K562 (cell line): ENCODE data around the gene QRICH1. TPM values are rescaled to one million over a fixed set of nuclear protein-coding genes. Genes with fewer than 3 reads are reported as not detected.

Source experiments
- CCNT2 ChIP-seq: IDR thresholded peaks from 2 replicates; pipeline ENCODE4 v1.6.1; 2011; ENCODE audit warnings: borderline replicate concordance, low read depth, mild to moderate bottlenecking, moderate library complexity, mixed read lengths, low read length; ENCODE audit not compliant: insufficient read length; ENCODE audit errors: extremely low read depth
- EWSR1 ChIP-seq: fragments of 450-650 bp; IDR thresholded peaks from 2 replicates; pipeline ENCODE4 v1.6.1; 2018; ENCODE audit warnings: borderline replicate concordance, mild to moderate bottlenecking, low read depth, moderate library complexity; ENCODE audit not compliant: partially characterized antibody
- GTF2A2 ChIP-seq: IDR thresholded peaks from 2 replicates; pipeline ENCODE4 v1.6.1; 2016; ENCODE audit warnings: mild to moderate bottlenecking, missing genetic modification characterization, missing compliant biosample characterization
- KAT2B ChIP-seq: IDR thresholded peaks from one replicate; pipeline ENCODE4 v1.6.1; 2012; ENCODE audit warnings: low read depth, mild to moderate bottlenecking, control low read depth, inconsistent platforms, low read length, moderate library complexity
- MED1 ChIP-seq: sonication (generic); formaldehyde crosslinking; IDR thresholded peaks from 2 replicates; pipeline ENCODE4 v1.8.1; 2023; ENCODE audit warnings: missing genetic modification reagents, borderline replicate concordance
- POLR2B ChIP-seq: fragments of 450-650 bp; IDR thresholded peaks from 2 replicates; pipeline ENCODE4 v1.6.1; 2018; ENCODE audit warnings: low read depth; ENCODE audit not compliant: partially characterized antibody
- PRMT5 ChIP-seq: sonication (generic); formaldehyde crosslinking; IDR thresholded peaks from 2 replicates; pipeline ENCODE4 v1.5.0; 2020; ENCODE audit warnings: missing genetic modification reagents
- RFX5 ChIP-seq: IDR thresholded peaks from 2 replicates; pipeline ENCODE4 v1.6.1; 2011; ENCODE audit warnings: low read depth, mild to moderate bottlenecking, improper control_type of control experiment, low read length
- RHOXF2B ChIP-seq: fragments of 250-450 bp; sonication (Bioruptor Pico); conservative IDR thresholded peaks from 2 replicates; pipeline ENCODE4 v1.5.1; 2021
- SMAD1 ChIP-seq: fragments of 150-350 bp; IDR thresholded peaks from 2 replicates; pipeline ENCODE4 v1.6.1; 2014; ENCODE audit warnings: low read length, low read depth; ENCODE audit not compliant: partially characterized antibody
- SUPT5H ChIP-seq: fragments of 450-650 bp; IDR thresholded peaks from 2 replicates; pipeline ENCODE4 v1.6.1; 2016
- TEAD1 ChIP-seq, 2 experiments: fragments of 450-650 bp in 1 of 2; sonication (generic) in 1 of 2; formaldehyde crosslinking; IDR thresholded peaks; 2 replicates each; pipeline versions ENCODE4 v1.4.0 to v1.8.0; 2020 to 2022; ENCODE audit warnings: mild to moderate bottlenecking in 2 of 2, missing genetic modification reagents in 1 of 2
- TGIF2 ChIP-seq: sonication (generic); formaldehyde crosslinking; IDR thresholded peaks from 2 replicates; pipeline ENCODE4 v1.8.1; 2022; ENCODE audit warnings: mild to moderate bottlenecking, missing genetic modification reagents, moderate library complexity
- ZFX ChIP-seq: sonication (generic); formaldehyde crosslinking; IDR thresholded peaks from 2 replicates; pipeline ENCODE4 v1.8.0; 2022; ENCODE audit warnings: mild to moderate bottlenecking, missing genetic modification reagents, moderate library complexity
- ZNF717 ChIP-seq: fragments of 250-450 bp; sonication (Bioruptor Pico); IDR thresholded peaks from 2 replicates; pipeline ENCODE4 v1.5.0; 2021
- ZNF778 ChIP-seq: fragments of 450-650 bp; formaldehyde crosslinking; IDR thresholded peaks from 2 replicates; pipeline ENCODE4 v1.4.0; 2020; ENCODE audit warnings: mild to moderate bottlenecking, moderate library complexity
- polyA plus RNA-seq, 8 experiments: library from polyadenylated mRNA; depleted of rRNA in 4 of 8; stranded (reverse) in 5 of 8; unstranded in 3 of 8; fragments of >200 nt; fragmentation: Nextera tagmentation in 2 of 8; fragmentation: Illumina TruSeq in 1 of 8; extraction: Ambion mirVana in 2 of 8; extraction: Trizol in 1 of 8; gene quantifications; 2 replicates each; pipeline versions ENCODE4 v1.2.1 to v1.2.3, GENCODE V29; 2011 to 2014; ENCODE audit warnings: inconsistent platforms in 1 of 8, missing spikeins in 1 of 8
- total RNA-seq, 7 experiments: library from RNA; depleted of rRNA in 6 of 7; stranded (reverse); fragments of >200 nt in 6 of 7; fragmentation: Illumina TruSeq in 2 of 7; extraction: Trizol in 2 of 7; gene quantifications; 2 replicates each; pipeline versions ENCODE4 v1.2.1 to v1.2.3, GENCODE V29; 2011 to 2021; ENCODE audit warnings: low replicate concordance in 1 of 7
- TF ChIP-seq, protein P1 (sequence below), 2 experiments: fragments of 450-650 bp in 1 of 2; IDR thresholded peaks; 2 replicates each; pipeline ENCODE4 v1.6.1; 2011 to 2017; ENCODE audit warnings: low read depth in 2 of 2, antibody characterized with exemption in 1 of 2, borderline replicate concordance in 1 of 2, low read length in 1 of 2, mild to moderate bottlenecking in 1 of 2, mixed read lengths in 1 of 2; ENCODE audit not compliant: control insufficient read depth in 1 of 2
- TF ChIP-seq, protein P2 (sequence below): sonication (generic); formaldehyde crosslinking; IDR thresholded peaks from 2 replicates; pipeline ENCODE4 v1.8.0; 2022; ENCODE audit warnings: mild to moderate bottlenecking, missing genetic modification reagents
- TF ChIP-seq, protein P3 (sequence below): fragments of 450-650 bp; IDR thresholded peaks from 2 replicates; pipeline ENCODE4 v1.6.1; 2016
- TF ChIP-seq, protein P4 (sequence below): sonication (generic); formaldehyde crosslinking; IDR thresholded peaks from 2 replicates; pipeline ENCODE4 v1.8.0; 2022; ENCODE audit warnings: mild to moderate bottlenecking, low read depth, missing genetic modification reagents
- TF ChIP-seq, protein P5 (sequence below): sonication (generic); formaldehyde crosslinking; IDR thresholded peaks from 2 replicates; pipeline ENCODE4 v1.8.0; 2022; ENCODE audit warnings: missing genetic modification reagents, mild to moderate bottlenecking, moderate library complexity, borderline replicate concordance

QRICH1 gene
- total and polyA plus RNA-seq, 9 of the 15 experiments (the other 6 are each of a cell fraction or from before 2014, with no cell fraction given): 20.1 to 99.2 (median 56.7) TPM

DNA sequence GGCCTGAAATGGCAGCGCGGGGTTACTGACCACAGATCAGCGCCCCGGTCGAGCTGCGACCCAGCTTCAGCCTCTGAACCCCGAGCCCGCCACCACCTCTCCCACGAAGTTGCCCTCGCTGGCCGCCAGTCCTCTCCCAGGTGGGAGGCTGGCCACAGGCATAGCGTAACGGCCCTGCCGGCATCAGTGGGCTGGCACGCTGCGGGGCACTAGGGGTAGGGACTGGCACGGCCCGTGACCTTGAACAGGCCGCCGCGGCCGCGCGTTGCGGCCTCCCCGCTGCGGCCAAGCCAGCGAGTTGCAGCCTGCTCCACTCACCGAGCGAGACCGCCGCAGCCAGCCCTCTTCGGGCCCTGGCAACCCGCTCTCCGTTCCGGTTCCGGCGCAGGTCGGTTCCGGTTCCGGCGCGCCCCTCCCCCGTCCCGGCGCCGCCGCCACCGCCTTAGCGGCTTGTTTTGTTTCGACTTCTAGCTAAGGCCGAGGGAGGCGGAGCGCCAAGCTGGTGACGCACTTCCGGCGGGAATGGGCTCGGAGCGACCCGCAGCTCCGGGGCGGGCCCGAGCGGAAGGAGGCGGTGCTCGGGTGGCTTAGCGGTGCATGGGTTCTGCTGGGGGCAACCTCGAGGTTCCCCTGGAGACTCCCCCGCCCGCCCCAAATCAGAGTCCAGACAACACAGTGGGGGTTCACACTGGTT, 26.7 kb upstream of the QRICH1 start, which contains the start of gene USP19 (continued):
- TF ChIP-seq, protein P1, sequence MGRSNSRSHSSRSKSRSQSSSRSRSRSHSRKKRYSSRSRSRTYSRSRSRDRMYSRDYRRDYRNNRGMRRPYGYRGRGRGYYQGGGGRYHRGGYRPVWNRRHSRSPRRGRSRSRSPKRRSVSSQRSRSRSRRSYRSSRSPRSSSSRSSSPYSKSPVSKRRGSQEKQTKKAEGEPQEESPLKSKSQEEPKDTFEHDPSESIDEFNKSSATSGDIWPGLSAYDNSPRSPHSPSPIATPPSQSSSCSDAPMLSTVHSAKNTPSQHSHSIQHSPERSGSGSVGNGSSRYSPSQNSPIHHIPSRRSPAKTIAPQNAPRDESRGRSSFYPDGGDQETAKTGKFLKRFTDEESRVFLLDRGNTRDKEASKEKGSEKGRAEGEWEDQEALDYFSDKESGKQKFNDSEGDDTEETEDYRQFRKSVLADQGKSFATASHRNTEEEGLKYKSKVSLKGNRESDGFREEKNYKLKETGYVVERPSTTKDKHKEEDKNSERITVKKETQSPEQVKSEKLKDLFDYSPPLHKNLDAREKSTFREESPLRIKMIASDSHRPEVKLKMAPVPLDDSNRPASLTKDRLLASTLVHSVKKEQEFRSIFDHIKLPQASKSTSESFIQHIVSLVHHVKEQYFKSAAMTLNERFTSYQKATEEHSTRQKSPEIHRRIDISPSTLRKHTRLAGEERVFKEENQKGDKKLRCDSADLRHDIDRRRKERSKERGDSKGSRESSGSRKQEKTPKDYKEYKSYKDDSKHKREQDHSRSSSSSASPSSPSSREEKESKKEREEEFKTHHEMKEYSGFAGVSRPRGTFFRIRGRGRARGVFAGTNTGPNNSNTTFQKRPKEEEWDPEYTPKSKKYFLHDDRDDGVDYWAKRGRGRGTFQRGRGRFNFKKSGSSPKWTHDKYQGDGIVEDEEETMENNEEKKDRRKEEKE (IDR thresholded peaks at IDR 0.05; ENCODE audit: borderline replicate concordance in 1 of 2, control insufficient read depth in 1 of 2, low read depth in 2 of 2, low read length in 1 of 2): no peak
- TF ChIP-seq RFX5: no peak
- TF ChIP-seq, protein P2, sequence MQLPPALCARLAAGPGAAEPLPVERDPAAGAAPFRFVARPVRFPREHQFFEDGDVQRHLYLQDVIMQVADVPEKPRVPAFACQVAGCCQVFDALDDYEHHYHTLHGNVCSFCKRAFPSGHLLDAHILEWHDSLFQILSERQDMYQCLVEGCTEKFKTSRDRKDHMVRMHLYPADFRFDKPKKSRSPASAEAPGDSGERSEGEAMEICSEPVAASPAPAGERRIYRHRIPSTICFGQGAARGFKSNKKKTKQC (CRISPR knock-in tag): peak; percentile 62
- peak; percentile 65 for TF ChIP-seq POLR2B
- no peak for TF ChIP-seq RHOXF2B (CRISPR knock-in tag)
- TF ChIP-seq KAT2B: no peak
- TF ChIP-seq CCNT2: peak; percentile 58
- TF ChIP-seq ZNF717 (CRISPR knock-in tag): no peak
- peak; percentile 83 for TF ChIP-seq SUPT5H
- TF ChIP-seq, protein P3, sequence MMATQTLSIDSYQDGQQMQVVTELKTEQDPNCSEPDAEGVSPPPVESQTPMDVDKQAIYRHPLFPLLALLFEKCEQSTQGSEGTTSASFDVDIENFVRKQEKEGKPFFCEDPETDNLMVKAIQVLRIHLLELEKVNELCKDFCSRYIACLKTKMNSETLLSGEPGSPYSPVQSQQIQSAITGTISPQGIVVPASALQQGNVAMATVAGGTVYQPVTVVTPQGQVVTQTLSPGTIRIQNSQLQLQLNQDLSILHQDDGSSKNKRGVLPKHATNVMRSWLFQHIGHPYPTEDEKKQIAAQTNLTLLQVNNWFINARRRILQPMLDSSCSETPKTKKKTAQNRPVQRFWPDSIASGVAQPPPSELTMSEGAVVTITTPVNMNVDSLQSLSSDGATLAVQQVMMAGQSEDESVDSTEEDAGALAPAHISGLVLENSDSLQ: no peak; the same call in 1 of the 2 replicates
- no peak for TF ChIP-seq EWSR1
- TF ChIP-seq TGIF2 (CRISPR knock-in tag): no peak
- TF ChIP-seq GTF2A2: no peak
- no peak for TF ChIP-seq ZNF778
- TF ChIP-seq TEAD1 (CRISPR knock-in tag; IDR thresholded peaks at IDR 0.05): peak in 1 of 2 experiments; percentile 51; a peak in 1 of 4 replicates
- TF ChIP-seq, protein P4, sequence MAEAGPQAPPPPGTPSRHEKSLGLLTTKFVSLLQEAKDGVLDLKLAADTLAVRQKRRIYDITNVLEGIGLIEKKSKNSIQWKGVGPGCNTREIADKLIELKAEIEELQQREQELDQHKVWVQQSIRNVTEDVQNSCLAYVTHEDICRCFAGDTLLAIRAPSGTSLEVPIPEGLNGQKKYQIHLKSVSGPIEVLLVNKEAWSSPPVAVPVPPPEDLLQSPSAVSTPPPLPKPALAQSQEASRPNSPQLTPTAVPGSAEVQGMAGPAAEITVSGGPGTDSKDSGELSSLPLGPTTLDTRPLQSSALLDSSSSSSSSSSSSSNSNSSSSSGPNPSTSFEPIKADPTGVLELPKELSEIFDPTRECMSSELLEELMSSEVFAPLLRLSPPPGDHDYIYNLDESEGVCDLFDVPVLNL (CRISPR knock-in tag): no peak
- TF ChIP-seq PRMT5 (CRISPR knock-in tag): no peak
- TF ChIP-seq MED1 (CRISPR knock-in tag): no peak
- TF ChIP-seq SMAD1: peak; percentile 42
- peak; percentile 98 for TF ChIP-seq ZFX (CRISPR knock-in tag)
- TF ChIP-seq, protein P5, sequence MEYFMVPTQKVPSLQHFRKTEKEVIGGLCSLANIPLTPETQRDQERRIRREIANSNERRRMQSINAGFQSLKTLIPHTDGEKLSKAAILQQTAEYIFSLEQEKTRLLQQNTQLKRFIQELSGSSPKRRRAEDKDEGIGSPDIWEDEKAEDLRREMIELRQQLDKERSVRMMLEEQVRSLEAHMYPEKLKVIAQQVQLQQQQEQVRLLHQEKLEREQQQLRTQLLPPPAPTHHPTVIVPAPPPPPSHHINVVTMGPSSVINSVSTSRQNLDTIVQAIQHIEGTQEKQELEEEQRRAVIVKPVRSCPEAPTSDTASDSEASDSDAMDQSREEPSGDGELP (CRISPR knock-in tag): peak; percentile 63; the same call in 1 of the 2 replicates
